HG03139 (cell line): ENCODE measurements around the gene SLC35E4.
"Not testable (repeated sequence)": the region's sequence is repeated elsewhere in the genome, so short reads cannot be mapped to it uniquely, and the experiment has no call there.

ENCODE experiments used
- ATAC-seq: cut with Tn5 transposase; IDR thresholded peaks from one replicate; pipeline ENCODE4 v1.9.1; 2021; ENCODE audit not compliant: unreplicated experiment

The SLC35E4 gene

DNA sequence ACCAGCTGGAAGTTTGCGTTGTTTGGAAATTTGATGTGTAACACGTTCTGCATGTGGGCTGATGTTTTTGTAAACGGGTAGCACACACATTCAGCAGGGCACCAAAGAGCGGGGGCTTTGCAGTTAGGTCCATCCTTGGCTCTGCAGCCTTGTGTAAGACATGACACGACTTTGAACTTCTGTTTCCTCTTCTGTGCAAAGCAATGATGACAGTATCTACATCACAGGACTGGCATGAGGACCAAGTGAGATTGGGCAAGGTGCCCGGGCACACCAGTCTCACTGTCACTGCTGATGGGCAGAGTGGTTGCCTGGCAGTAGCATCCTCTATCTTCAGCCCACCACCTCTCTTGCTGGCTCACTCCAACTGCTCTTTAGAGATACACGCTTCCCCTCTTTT lies 25.3 kb upstream of the SLC35E4 start:
- ATAC-seq = no peak

DNA sequence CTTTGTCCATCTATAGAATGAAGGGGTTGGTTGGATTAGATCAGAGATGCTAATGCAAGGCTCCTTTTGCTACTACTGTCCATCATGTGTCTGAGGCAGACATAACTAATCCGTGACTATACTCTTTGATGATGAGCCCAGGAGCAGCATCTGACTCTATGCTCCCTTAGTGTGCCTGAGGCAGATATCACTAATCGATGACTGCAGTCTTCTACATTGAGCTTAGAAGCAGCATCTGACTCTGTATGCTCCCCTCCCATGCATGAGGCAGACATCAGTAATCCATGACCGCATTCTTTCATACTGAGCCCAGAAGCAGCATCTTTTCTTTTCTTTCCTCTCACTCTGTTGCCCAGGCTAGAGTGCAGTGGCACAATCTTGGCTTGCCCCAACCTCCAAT lies 24.4 kb upstream of the SLC35E4 start:
- ATAC-seq = no peak

DNA sequence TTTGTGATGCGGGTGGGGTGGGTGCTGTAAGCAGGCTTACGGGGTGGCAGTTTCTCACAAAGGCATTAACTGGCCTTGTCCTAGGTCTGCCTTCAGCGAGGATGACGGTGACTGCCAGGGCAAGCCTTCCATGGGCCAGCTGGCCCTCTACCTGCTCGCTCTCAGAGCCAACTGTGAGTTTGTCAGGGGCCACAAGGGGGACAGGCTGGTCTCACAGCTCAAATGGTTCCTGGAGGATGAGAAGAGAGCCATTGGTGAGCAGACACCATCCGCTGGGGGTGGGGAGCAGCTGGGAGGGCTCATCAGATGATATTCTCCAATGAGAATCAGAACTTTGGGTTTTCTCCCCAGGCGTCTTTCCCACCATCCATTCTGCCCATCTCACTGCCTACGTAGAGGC lies 22.8 kb upstream of the SLC35E4 start:
- ATAC-seq = no peak

DNA sequence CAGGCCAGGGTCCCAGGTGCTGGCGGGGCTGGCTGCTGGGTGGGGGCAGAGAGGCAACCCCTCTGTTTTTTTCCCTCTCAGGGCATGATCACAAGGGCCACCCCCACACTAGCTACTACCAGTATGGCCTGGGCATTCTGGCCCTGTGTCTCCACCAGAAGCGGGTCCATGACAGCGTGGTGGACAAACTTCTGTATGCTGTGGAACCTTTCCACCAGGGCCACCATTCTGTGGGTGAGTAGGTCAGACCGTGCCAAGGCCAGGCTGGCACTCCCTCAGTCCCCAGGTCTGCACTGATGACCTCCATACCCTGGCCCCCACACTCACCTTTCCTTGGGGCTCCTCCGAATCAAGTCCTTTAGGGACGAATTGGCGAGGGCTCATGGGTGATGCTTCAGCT lies 21.3 kb upstream of the SLC35E4 start:
- ATAC-seq = no peak

DNA sequence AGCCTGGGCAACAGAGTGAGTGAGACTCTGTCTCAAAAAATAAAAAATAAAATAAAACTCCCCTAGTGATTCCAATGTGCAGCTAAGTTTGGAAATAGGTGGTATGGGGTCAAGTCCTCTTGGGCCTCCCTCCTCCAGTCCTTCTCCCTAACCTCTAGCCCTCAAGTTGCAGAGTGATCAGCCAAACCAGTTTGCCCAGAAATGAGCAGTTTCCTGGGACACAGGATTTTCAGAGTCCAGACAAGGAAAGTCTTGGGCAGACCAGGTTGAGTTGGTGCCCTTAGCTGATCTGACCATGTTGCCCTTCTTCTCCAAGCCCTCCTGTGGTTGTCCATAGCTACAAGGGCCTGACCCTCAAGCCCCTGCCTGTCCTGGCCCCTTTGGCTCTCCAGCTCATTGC lies 20.7 kb upstream of the SLC35E4 start:
- ATAC-seq = no peak

DNA sequence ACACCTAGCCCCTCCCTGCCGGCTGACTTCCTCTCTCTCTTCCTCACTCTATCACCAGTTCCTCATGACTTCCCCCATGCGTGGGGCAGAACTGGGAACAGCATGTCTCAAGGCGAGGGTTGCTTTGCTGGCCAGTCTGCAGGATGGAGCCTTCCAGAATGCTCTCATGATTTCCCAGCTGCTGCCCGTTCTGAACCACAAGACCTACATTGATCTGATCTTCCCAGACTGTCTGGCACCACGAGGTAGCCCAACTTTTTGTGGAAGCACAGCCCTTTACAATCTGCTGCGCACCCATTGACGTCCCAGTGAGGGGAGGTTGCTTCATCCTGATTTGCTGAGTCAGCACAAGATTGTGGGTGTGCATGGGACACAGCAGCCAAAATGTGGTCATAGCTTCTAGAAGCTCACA lies 20.0 kb upstream of the SLC35E4 start:
- ATAC-seq = no peak

DNA sequence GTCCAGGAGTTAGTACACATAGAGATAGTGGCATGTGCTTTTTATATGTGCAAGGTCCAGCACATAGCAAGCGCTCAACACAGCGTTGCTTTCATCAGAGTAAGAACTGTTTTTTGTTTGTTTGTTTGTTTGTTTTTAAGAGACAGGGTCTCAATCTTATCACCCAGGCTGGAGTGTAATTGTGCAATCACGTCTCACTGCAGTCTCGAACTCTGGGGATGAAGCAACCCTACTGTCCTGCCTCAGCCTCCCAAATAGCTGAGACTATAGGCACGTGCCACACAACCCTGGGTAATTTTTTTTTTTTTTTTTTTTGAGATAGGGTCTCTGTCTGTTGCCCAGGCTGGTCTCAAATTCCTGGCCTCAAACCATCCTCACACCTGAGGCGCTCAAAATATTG lies 17.8 kb upstream of the SLC35E4 start:
- ATAC-seq = no peak

DNA sequence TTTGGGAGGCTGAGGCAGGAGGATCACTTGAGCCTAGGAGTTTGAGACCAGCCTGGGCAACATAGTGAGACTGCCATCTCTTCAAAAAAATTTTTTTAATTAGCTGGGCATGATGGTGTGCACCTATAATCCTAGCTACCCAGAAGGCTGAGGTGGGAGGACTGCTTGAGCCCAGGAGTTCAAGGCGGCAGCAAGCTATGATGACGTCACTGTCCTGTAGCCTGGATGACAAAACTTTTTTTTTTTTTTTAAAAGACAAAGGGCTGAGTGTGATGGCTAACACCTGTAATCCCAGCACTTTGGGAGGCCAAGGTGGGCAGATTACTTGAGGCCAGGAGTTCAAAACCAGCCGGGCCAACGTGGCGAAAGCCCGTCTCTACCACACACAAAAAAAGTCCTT lies 15.7 kb upstream of the SLC35E4 start:
- not testable (repeated sequence) for ATAC-seq

DNA sequence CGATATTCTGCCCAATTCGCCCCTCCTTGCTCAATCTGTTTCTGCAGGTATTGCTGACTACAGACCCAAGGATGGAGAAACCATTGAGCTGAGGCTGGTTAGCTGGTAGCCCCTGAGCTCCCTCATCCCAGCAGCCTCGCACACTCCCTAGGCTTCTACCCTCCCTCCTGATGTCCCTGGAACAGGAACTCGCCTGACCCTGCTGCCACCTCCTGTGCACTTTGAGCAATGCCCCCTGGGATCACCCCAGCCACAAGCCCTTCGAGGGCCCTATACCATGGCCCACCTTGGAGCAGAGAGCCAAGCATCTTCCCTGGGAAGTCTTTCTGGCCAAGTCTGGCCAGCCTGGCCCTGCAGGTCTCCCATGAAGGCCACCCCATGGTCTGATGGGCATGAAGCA lies 9.2 kb upstream of the SLC35E4 start:
- no peak for ATAC-seq

DNA sequence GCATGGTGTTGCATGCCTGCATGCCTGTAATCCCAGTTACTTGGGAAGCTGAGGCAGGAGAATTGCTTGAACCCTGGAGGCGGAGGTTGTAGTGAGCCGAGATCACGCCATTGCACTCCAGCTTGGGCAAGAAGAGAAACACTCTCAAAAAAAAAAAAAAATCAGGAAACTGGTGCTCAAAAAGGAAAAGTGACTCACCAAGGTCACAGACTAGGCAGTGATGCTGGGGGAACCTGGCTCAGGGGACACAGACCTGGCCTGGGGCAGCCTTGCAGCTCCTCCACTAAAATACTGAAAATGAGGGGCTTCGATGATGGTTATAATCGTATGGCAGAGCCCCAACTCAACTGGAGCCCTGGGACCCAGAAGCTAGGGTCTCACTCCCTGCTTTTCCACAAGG lies 8.1 kb upstream of the SLC35E4 start:
- ATAC-seq = no peak

DNA sequence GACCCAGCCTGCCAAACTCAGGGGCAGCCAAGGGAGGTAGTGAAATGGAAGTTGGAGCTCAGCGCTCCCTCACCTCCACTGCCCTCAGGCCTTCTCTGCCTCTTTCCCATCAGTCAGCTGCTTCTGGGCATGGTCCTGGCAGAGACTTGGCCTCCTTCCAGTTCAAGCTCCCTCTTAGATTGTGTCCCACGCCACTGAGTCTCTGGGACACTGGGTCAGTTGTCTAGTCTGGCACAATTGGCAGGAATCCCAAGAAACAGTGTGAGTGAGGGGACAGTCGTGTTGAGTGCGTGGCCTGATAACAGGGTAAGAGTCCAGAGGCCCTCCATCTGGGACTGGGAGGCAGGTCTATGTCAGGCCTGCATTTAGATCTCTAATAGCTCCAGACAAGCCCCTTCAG lies 7.1 kb upstream of the SLC35E4 start:
- ATAC-seq = no peak

DNA sequence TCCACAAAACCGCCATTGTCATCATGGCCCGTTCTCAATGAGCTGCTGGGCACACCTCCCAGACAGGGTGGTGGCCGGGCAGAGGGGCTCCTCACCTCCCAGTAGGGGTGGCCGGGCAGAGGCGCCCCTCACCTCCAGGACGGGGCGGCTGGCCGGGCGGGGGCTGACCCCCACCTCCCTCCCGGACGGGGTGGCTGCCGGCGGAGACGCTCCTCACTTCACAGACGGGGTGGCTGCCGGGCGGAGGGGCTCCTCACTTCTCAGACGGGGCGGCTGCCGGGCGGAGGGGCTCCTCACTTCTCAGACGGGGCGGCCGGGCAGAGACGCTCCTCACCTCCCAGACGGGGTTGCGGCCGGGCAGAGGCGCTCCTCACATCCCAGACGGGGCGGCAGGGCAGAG lies 4.1 kb upstream of the SLC35E4 start:
- ATAC-seq = not testable (repeated sequence)

DNA sequence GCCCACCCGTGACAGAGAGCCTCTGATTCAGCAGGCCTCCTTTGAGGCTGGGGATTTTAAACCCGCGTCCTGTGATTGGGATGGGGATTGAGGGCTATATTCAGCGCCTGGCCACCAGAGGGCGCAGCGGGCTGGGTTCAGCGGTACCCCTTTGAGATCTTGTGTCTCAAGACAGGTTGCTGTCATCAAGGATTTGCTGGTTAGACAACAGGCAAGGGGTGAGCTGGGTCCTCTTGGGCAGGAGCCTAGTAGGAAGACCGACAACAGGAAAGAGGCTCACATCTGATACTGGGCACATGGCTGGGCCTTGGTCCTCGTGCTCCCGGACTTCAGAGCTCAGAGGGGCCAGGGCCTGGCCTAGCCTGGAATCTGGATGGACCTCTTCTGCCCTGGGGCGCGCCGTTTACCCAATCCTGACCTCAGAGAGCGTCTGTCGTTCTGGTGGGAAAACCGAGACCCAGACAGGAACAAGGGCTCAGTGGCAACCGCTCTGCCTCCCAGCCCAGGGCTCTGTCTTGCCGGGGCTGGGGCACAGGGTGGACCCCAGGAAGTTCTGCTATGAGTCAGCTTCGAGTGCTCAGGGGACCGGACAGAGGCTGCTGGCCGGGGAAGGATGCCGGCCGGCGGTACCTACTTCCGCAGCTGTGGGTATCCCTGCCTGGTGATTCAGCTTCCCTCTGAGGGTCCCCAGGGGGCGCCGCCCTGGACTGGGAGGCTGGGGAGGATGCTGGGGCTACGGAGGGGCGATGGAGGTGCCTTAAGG lies 929 bp upstream of the SLC35E4 start:
- peak; percentile 44 for ATAC-seq

DNA sequence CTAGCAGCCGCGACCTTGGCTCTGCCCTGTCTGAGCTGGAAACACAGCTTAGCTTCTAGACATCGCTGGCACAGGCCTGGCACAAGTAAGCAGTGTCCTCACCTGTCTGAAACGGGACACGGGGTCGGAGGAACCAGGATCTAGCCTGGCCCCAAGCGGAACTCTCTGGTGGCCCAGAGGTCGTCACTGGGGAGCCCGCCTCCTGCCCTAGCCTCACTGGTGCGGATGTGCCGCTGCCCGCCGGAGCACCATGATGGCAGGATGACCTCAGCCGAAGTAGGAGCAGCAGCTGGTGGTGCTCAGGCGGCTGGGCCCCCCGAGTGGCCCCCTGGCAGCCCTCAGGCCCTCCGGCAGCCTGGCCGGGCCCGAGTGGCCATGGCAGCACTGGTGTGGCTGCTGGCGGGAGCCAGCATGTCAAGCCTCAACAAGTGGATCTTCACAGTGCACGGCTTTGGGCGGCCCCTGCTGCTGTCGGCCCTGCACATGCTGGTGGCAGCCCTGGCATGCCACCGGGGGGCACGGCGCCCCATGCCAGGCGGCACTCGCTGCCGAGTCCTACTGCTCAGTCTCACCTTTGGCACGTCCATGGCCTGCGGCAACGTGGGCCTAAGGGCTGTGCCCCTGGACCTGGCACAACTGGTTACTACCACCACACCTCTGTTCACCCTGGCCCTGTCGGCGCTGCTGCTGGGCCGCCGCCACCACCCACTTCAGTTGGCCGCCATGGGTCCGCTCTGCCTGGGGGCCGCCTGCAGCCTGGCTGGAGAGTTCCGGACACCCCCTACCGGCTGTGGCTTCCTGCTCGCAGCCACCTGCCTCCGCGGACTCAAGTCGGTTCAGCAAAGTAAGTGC lies 871 bp downstream of the SLC35E4 start:
- ATAC-seq = no peak

DNA sequence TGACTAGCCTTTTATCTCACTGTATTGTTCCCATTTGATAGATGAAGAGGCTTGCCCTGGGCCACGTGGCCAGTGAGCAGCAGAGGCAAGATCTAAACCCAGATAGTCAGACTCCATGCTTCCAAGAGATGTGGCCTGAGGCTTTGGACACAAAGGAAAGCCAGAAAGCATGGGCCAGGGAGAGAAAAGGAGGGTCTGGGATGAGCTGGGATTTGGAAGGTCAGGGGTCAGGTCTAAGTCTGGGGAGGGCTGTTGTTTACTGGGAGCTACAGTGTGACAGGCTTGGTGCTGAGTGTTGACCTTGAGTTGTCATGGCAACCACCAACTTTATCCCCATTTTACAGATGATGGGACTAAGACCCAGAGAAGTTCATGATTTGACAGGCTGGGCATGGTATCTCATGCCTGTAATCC lies 2.1 kb downstream of the SLC35E4 start:
- ATAC-seq = no peak

DNA sequence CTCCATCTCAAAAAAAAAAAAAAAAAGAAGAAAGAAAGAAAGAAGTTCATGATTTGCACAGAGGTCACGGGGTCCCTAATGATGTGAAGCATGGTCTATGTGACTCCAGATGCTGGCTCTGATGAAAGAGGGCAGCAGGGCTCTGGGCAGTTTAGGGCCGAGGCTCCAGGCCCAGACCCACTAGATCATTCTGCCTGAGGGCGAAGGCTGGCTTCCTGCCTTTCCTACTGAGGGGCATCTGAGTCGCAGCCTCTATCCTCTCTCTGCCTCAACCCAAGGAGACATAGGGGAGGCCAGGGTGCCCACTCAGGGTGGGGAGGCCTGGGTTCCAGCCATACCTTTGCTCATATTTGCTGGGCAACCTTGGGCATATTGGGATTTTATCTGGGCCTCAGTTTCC lies 4.8 kb downstream of the SLC35E4 start:
- no peak for ATAC-seq

DNA sequence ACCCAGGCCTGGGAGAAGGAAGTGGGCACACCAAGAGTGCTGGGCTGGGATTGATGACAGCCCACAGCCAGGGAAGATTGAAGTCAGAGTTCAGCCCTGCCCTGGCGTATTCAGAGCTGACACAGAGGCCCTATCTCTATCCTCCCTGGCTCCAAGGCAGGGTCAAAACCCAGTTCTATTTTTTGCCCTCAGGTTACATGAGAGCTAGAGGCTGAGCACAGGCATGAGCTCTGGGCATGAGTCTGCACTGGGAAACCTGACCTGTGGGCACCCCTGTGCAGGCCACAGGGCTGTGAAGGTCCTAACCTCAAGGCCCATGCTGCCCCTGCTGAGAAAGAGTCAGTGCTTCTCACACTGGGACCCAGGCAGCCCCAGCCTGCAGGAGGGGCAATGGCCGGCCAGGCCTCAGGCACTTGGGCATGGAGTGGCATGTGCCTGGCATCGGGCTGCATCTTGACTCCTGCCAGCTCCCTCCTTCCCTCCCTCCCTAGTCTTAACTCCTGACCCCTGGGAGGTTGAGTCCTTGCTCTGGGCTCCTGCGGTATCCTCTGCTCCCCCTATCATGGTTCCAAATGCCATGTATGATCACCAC lies 5.4 kb downstream of the SLC35E4 start:
- ATAC-seq = no peak

DNA sequence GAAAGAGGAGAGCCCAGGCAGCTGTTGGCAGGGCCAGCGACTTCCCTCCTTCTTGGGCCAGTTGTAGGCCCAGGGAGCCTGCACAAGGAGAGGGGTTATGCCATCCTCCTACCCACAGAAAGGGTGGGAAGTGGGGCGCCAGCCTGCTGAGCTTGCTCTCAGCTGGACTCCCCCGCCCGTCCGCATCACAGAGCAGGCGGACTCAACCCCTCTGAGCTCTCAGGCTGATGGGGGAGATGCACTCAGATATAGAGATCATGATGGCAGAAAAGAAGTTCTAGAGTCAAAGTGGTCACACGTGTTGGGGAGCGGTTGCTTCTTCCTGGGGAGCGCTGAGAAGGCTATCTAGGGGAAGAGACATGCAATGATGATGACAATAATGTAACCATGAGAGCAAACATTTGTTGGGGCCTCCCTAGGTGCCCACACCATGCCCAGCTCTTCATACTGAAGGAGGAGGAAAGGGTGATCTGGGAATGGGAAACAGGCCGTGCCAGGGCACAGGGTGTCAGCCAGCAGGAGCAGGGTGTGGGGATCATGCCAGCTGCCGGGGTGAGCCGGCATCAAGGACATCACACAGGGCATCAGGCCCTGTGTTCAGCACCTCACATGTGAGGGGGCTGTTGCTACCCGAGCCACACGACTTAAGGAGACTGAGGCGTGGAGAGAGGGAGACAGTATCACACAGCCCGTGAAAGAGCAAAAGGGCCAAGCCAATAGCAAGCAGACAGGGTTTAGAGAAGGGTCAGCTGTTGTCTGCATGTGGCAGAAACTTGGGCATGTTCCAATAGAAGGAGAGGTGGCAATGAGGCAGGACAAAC lies 7.7 kb downstream of the SLC35E4 start:
- ATAC-seq = no peak

DNA sequence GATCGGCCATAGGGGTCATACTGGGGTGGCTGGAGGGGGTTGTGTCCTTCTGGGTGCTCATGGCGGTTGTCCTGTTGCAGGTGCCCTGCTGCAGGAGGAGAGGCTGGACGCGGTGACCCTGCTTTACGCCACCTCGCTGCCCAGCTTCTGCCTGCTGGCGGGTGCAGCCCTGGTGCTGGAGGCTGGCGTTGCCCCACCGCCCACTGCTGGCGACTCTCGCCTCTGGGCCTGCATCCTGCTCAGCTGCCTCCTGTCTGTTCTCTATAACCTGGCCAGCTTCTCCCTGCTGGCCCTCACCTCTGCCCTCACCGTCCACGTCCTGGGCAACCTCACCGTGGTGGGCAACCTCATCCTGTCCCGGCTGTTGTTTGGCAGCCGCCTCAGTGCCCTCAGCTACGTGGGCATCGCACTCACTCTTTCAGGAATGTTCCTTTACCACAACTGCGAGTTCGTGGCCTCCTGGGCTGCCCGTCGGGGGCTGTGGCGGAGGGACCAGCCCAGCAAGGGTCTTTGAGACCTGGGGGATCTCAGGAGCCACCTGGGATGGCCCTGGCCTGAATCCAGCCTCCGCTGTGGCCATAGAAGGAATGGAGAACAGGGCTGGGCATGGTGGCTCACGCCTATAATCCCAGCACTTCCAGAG lies 11.1 kb downstream of the SLC35E4 start:
- no peak for ATAC-seq

DNA sequence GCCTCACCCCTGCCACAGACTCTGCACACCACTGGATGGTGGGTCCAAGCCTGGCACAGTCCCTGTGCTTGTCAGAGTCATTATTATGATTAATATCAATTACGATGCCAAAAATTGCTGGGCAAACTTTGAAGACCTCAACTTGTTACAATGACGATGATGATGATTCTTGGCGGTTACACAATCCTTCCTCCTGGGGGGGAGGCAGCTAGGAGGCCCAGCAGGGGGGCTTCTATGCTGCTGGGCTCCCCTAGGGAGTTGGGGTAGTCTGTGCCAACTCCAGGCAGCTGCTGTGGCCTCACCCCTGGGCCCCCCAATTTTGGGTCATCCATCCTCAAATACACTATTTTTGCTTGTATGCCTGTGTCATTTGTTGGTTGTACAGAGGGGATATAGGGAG lies 12.0 kb downstream of the SLC35E4 start:
- no peak for ATAC-seq

DNA sequence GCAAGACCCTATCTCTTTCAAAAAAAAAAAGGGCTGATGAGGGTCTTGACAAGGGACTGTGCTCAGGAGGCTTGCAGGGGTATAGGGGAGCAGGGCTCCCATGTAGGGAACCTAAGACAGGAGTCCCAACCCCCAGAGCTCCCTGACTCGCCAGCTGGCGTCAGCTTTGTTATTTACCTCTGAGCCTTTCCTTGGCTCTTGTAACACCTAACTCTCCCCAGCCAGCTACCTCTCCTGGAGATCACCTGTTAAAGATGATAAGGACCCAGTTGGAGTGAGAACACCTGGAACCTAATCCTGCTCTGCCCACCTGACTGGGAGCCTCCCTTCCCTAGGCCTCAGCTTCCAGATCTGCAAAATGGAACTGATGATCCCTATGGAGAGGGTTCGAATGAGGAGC lies 13.2 kb downstream of the SLC35E4 start:
- no peak for ATAC-seq
